Muscle of arm (tissue), 12 donors: ENCODE data around the gene RASSF1. TPM values are rescaled to one million over a fixed set of nuclear protein-coding genes. Genes with fewer than 3 reads are reported as not detected.

Experiments used
- DNase-seq: peaks from one replicate; pipeline ENCODE4 v3.0.0-alpha.2; 2013
- polyA plus RNA-seq, 12 donors: library from polyadenylated mRNA; unstranded; fragments of 120-200 nt; gene quantifications; one replicate each; pipeline ENCODE4 v1.2.1, GENCODE V29; 2013; ENCODE audit not compliant: insufficient read length in 12 of 12

The RASSF1 gene
- polyA plus RNA-seq, 12 donors: 26.1 to 42.4 (median 33.0) TPM; not detected in 1

- no peak for DNase-seq
These were observed 30.6 kb upstream of the RASSF1 start for GRCh38 chr3:50371133-50371685.

GRCh38 chr3:50370594-50370993, 30.0 kb upstream of the RASSF1 start:
- peak; percentile 73 for DNase-seq

GRCh38 chr3:50369012-50369670, 28.5 kb upstream of the RASSF1 start:
- no peak for DNase-seq

- no peak for DNase-seq
These were observed 25.2 kb upstream of the RASSF1 start for GRCh38 chr3:50365842-50366220.

GRCh38 chr3:50365080-50365841, 24.6 kb upstream of the RASSF1 start:
- peak; percentile 68 for DNase-seq

GRCh38 chr3:50364573-50365079, 24.0 kb upstream of the RASSF1 start:
- no peak for DNase-seq

GRCh38 chr3:50359760-50360110, 19.1 kb upstream of the RASSF1 start:
- DNase-seq: no peak

GRCh38 chr3:50358911-50359759, 18.5 kb upstream of the RASSF1 start, which contains the start of gene TMEM115:
Gene TMEM115 (minus strand): TSS chr3:50359521. CDS start chr3:50359063, 458 bp downstream.
- peak; percentile 98 for DNase-seq

- DNase-seq: no peak
These were observed 17.8 kb upstream of the RASSF1 start for GRCh38 chr3:50358355-50358910.

- no peak for DNase-seq
These were observed 16.8 kb upstream of the RASSF1 start for GRCh38 chr3:50357481-50357880.

GRCh38 chr3:50356553-50356952, 15.9 kb upstream of the RASSF1 start:
- DNase-seq: no peak

GRCh38 chr3:50355829-50356552, 15.4 kb upstream of the RASSF1 start:
- DNase-seq: no peak

- no peak for DNase-seq
These were observed 14.2 kb upstream of the RASSF1 start for GRCh38 chr3:50354850-50355249.

GRCh38 chr3:50354186-50354764, 13.6 kb upstream of the RASSF1 start:
- DNase-seq: no peak

- no peak for DNase-seq
These were observed 12.8 kb upstream of the RASSF1 start for GRCh38 chr3:50353245-50354004.

GRCh38 chr3:50352781-50353180, 12.1 kb upstream of the RASSF1 start:
- DNase-seq: no peak

GRCh38 chr3:50351323-50351697, 10.7 kb upstream of the RASSF1 start:
- DNase-seq: no peak

GRCh38 chr3:50350527-50351322, 10.1 kb upstream of the RASSF1 start, which contains the start of the genes CYB561D2 and NPRL2:
Gene CYB561D2 (plus strand): TSS chr3:50350862. CDS start chr3:50351434, 572 bp downstream.
Gene NPRL2 (minus strand): TSS chr3:50350775. CDS start chr3:50350652, 123 bp downstream.
- DNase-seq: peak; percentile 95

- DNase-seq: no peak
These were observed 9.5 kb upstream of the RASSF1 start for GRCh38 chr3:50350213-50350526.
